Neutrophil (primary cell): ENCODE results near the gene NUAK1.

Experiments
- H3K27ac ChIP-seq: fragments of 200-600 bp; sonication (generic); 2 replicates; pipeline ENCODE4 v1.5.1; 2016; ENCODE audit warnings: mild to moderate bottlenecking, moderate library complexity
- H3K27me3 ChIP-seq: fragments of 200-600 bp; sonication (generic); 2 replicates; pipeline ENCODE4 v1.6.0; 2016; ENCODE audit warnings: mild to moderate bottlenecking
- H3K36me3 ChIP-seq: fragments of 200-600 bp; sonication (generic); 2 replicates; pipeline ENCODE4 v1.5.1; 2017
- H3K4me1 ChIP-seq, 2 experiments: fragments of 200-600 bp in 1 of 2; sonication (generic) in 1 of 2; 1 replicate in 1 of 2; 2 replicates in 1 of 2; pipeline versions ENCODE4 v1.5.1 to v1.6.1; 2013 to 2016; ENCODE audit warnings: low read depth in 1 of 2, low read length in 1 of 2, mild to moderate bottlenecking in 1 of 2, moderate library complexity in 1 of 2; ENCODE audit not compliant: control insufficient read depth in 1 of 2, insufficient read depth in 1 of 2
- H3K4me3 ChIP-seq, 2 experiments: fragments of 200-600 bp in 1 of 2; sonication (generic) in 1 of 2; 1 replicate in 1 of 2; 2 replicates in 1 of 2; pipeline ENCODE4 v1.5.1; 2013 to 2016; ENCODE audit warnings: low read depth in 1 of 2, low read length in 1 of 2, mild to moderate bottlenecking in 1 of 2, moderate library complexity in 1 of 2
- H3K9me3 ChIP-seq: fragments of 200-600 bp; sonication (generic); 2 replicates; pipeline ENCODE4 v1.5.1; 2016
- CTCF ChIP-seq: fragments of 200-600 bp; sonication (generic); IDR thresholded peaks from 2 replicates; pipeline ENCODE4 v1.5.1; 2016; ENCODE audit warnings: antibody characterized with exemption

The NUAK1 gene

GRCh38 chr12:106044773-106045172 lies 94.0 kb downstream of the NUAK1 start:
- Histone ChIP-seq H3K36me3 (no peaks in the 10 kb centered on the region), H3K27me3 (no peaks in the 10 kb centered on the region), H3K27ac (no peak overlapping the region), H3K4me3 (no peak overlapping the region), H3K9me3 (no peaks in the 10 kb centered on the region), H3K4me1 (no peaks in the 10 kb centered on the region)
- no peak for TF ChIP-seq CTCF

- no peaks in the 10 kb centered on the region for H3K9me3 ChIP-seq
- no peak for TF ChIP-seq CTCF
- no peaks in the 10 kb centered on the region for H3K4me1 ChIP-seq
- no peaks in the 10 kb centered on the region for H3K36me3 ChIP-seq
- H3K27ac ChIP-seq = no peak overlapping the region
- H3K27me3 ChIP-seq = no peaks in the 10 kb centered on the region
- H3K4me3 ChIP-seq = no peak overlapping the region
Observed at GRCh38 chr12:106042037-106042436, 96.7 kb downstream of the NUAK1 start.

GRCh38 chr12:106040521-106040920 lies 98.2 kb downstream of the NUAK1 start:
- H3K27ac ChIP-seq = no peak overlapping the region
- H3K4me3 ChIP-seq = no peak overlapping the region
- H3K9me3 ChIP-seq = no peaks in the 10 kb centered on the region
- TF ChIP-seq CTCF = no peak
- H3K4me1 ChIP-seq = no peaks in the 10 kb centered on the region
- no peaks in the 10 kb centered on the region for H3K36me3 ChIP-seq
- no peaks in the 10 kb centered on the region for H3K27me3 ChIP-seq

GRCh38 chr12:106039646-106040404 lies 98.9 kb downstream of the NUAK1 start:
- Histone ChIP-seq H3K4me3 (no peak overlapping the region), H3K27ac (no peak overlapping the region), H3K4me1 (no peaks in the 10 kb centered on the region), H3K36me3 (no peaks in the 10 kb centered on the region), H3K27me3 (no peaks in the 10 kb centered on the region), H3K9me3 (no peaks in the 10 kb centered on the region)
- TF ChIP-seq CTCF = no peak

- H3K36me3 ChIP-seq = no peaks in the 10 kb centered on the region
- no peak for TF ChIP-seq CTCF
Observed at GRCh38 chr12:106039242-106039641, 99.5 kb downstream of the NUAK1 start.

More at GRCh38 chr12:106039242-106039641, 99.5 kb downstream of the NUAK1 start:
- H3K27me3 ChIP-seq = no peaks in the 10 kb centered on the region
- no peaks in the 10 kb centered on the region for H3K9me3 ChIP-seq
- H3K4me1 ChIP-seq = no peaks in the 10 kb centered on the region
- H3K4me3 ChIP-seq = no peak overlapping the region
- H3K27ac ChIP-seq = no peak overlapping the region
